K562 (cell line): ENCODE results near the gene MCL1. TPM values are rescaled to one million over a fixed set of nuclear protein-coding genes. Genes with fewer than 3 reads are reported as not detected.

Source experiments
- ATF6 ChIP-seq: sonication (generic); formaldehyde crosslinking; IDR thresholded peaks from 2 replicates; pipeline ENCODE4 v1.4.0; 2020; ENCODE audit warnings: mild to moderate bottlenecking, missing genetic modification reagents
- ATF7 ChIP-seq: fragments of 450-650 bp; IDR thresholded peaks from 2 replicates; pipeline ENCODE4 v1.7.1; 2014; ENCODE audit warnings: mild to moderate bottlenecking, moderate library complexity
- CUX1 ChIP-seq: fragments of 200-800 bp; sonication (Bioruptor generic); IDR thresholded peaks from 2 replicates; pipeline ENCODE4 v1.6.1; 2016; ENCODE audit warnings: missing genetic modification characterization, missing compliant biosample characterization
- EZH2 ChIP-seq: IDR thresholded peaks from 2 replicates; pipeline ENCODE4 v1.6.1; 2012; ENCODE audit warnings: low read depth, mild to moderate bottlenecking, inconsistent platforms, low read length, borderline replicate concordance
- HEY1 ChIP-seq: fragments of 250-450 bp; sonication (Bioruptor Pico); IDR thresholded peaks from 2 replicates; pipeline ENCODE4 v1.5.0; 2020; ENCODE audit warnings: mild to moderate bottlenecking, moderate library complexity, borderline replicate concordance
- MAFF ChIP-seq: IDR thresholded peaks from 2 replicates; pipeline ENCODE4 v1.6.1; 2012; ENCODE audit warnings: low read length, improper control_type of control experiment
- MAFK ChIP-seq: IDR thresholded peaks from 2 replicates; pipeline ENCODE4 v1.6.1; 2011; ENCODE audit warnings: low read length, improper control_type of control experiment
- NEUROD1 ChIP-seq: fragments of 150-350 bp; IDR thresholded peaks from 2 replicates; pipeline ENCODE4 v1.6.1; 2014; ENCODE audit warnings: borderline replicate concordance, low read length, low read depth; ENCODE audit not compliant: partially characterized antibody
- NR2C1 ChIP-seq, 2 experiments: fragments of 450-650 bp; IDR thresholded peaks; 2 replicates each; pipeline ENCODE4 v1.6.1; 2017; ENCODE audit warnings: mild to moderate bottlenecking in 2 of 2, antibody characterized with exemption in 1 of 2, inconsistent platforms in 1 of 2, missing compliant biosample characterization in 1 of 2, missing genetic modification characterization in 1 of 2
- SUPT5H ChIP-seq: fragments of 450-650 bp; IDR thresholded peaks from 2 replicates; pipeline ENCODE4 v1.6.1; 2016
- TFAP4 ChIP-seq: sonication (generic); formaldehyde crosslinking; IDR thresholded peaks from 2 replicates; pipeline ENCODE4 v1.8.0; 2022; ENCODE audit warnings: missing genetic modification reagents, mild to moderate bottlenecking, moderate library complexity, borderline replicate concordance
- THRA ChIP-seq: fragments of 450-650 bp; IDR thresholded peaks from 2 replicates; pipeline ENCODE4 v1.6.1; 2017; ENCODE audit warnings: mild to moderate bottlenecking, moderate library complexity
- ZBTB8A ChIP-seq: fragments of 450-650 bp; IDR thresholded peaks from 2 replicates; pipeline ENCODE4 v1.6.1; 2018; ENCODE audit warnings: mild to moderate bottlenecking, moderate library complexity; ENCODE audit not compliant: partially characterized antibody
- ZNF184 ChIP-seq: sonication (generic); formaldehyde crosslinking; IDR thresholded peaks from 2 replicates; pipeline ENCODE4 v1.5.0; 2020; ENCODE audit warnings: missing genetic modification reagents
- ZNF395 ChIP-seq: fragments of 200-800 bp; sonication (Bioruptor generic); IDR thresholded peaks from 2 replicates; pipeline ENCODE4 v1.6.1; 2017; ENCODE audit warnings: missing genetic modification characterization, missing compliant biosample characterization
- ZNF436 ChIP-seq: fragments of 250-450, 450-650 bp; sonication (Bioruptor Pico); formaldehyde crosslinking; IDR thresholded peaks from 2 replicates; pipeline ENCODE4 v1.7.0; 2020; ENCODE audit warnings: mild to moderate bottlenecking
- ZNF77 ChIP-seq: fragments of 250-450 bp; sonication (Bioruptor Pico); IDR thresholded peaks from 2 replicates; pipeline ENCODE4 v1.5.0; 2020
- ZNF830 ChIP-seq: fragments of 250-450 bp; sonication (Bioruptor Pico); IDR thresholded peaks from 2 replicates; pipeline ENCODE4 v1.5.0; 2021; ENCODE audit warnings: mild to moderate bottlenecking
- polyA plus RNA-seq, 8 experiments: library from polyadenylated mRNA; depleted of rRNA in 4 of 8; stranded (reverse) in 5 of 8; unstranded in 3 of 8; fragments of >200 nt; fragmentation: Nextera tagmentation in 2 of 8; fragmentation: Illumina TruSeq in 1 of 8; extraction: Ambion mirVana in 2 of 8; extraction: Trizol in 1 of 8; gene quantifications; 2 replicates each; pipeline versions ENCODE4 v1.2.1 to v1.2.3, GENCODE V29; 2011 to 2014; ENCODE audit warnings: inconsistent platforms in 1 of 8, missing spikeins in 1 of 8
- total RNA-seq, 7 experiments: library from RNA; depleted of rRNA in 6 of 7; stranded (reverse); fragments of >200 nt in 6 of 7; fragmentation: Illumina TruSeq in 2 of 7; extraction: Trizol in 2 of 7; gene quantifications; 2 replicates each; pipeline versions ENCODE4 v1.2.1 to v1.2.3, GENCODE V29; 2011 to 2021; ENCODE audit warnings: low replicate concordance in 1 of 7

Gene MCL1
- total and polyA plus RNA-seq, 9 of the 15 experiments (the other 6 are each of a cell fraction or from before 2014, with no cell fraction given): 27.1 to 224 (median 138) TPM

- TF ChIP-seq THRA: no peak
- no peak for TF ChIP-seq ZNF830 (CRISPR knock-in tag)
- TF ChIP-seq ZNF77 (CRISPR knock-in tag): no peak
- no peak for TF ChIP-seq ZNF436 (CRISPR knock-in tag)
- no peak for TF ChIP-seq CUX1 (CRISPR knock-in tag)
- TF ChIP-seq MAFF: no peak
- TF ChIP-seq SUPT5H: no peak; the same call in 1 of the 2 replicates
- no peak for TF ChIP-seq ZBTB8A
- TF ChIP-seq HEY1 (CRISPR knock-in tag): no peak
- no peak for TF ChIP-seq EZH2
- TF ChIP-seq ATF7: peak; percentile 73
- TF ChIP-seq TFAP4 (CRISPR knock-in tag): peak; percentile 98
- 0 out of 2 replicates have a peak, but pooled peaks have one; percentile 39 for TF ChIP-seq ZNF395 (CRISPR knock-in tag)
- TF ChIP-seq NR2C1 (IDR thresholded peaks at IDR 0.05): no peak
- TF ChIP-seq NR2C1 (tag; IDR thresholded peaks at IDR 0.05): no peak
- no peak for TF ChIP-seq ATF6
- TF ChIP-seq NEUROD1: no peak
- no peak for TF ChIP-seq ZNF184
- no peak for TF ChIP-seq MAFK
Measured at GRCh38 chr1:150561974-150562445, 17.4 kb downstream of the MCL1 start (continued).
